ENCODE data around the gene NTHL1.

DNA sequence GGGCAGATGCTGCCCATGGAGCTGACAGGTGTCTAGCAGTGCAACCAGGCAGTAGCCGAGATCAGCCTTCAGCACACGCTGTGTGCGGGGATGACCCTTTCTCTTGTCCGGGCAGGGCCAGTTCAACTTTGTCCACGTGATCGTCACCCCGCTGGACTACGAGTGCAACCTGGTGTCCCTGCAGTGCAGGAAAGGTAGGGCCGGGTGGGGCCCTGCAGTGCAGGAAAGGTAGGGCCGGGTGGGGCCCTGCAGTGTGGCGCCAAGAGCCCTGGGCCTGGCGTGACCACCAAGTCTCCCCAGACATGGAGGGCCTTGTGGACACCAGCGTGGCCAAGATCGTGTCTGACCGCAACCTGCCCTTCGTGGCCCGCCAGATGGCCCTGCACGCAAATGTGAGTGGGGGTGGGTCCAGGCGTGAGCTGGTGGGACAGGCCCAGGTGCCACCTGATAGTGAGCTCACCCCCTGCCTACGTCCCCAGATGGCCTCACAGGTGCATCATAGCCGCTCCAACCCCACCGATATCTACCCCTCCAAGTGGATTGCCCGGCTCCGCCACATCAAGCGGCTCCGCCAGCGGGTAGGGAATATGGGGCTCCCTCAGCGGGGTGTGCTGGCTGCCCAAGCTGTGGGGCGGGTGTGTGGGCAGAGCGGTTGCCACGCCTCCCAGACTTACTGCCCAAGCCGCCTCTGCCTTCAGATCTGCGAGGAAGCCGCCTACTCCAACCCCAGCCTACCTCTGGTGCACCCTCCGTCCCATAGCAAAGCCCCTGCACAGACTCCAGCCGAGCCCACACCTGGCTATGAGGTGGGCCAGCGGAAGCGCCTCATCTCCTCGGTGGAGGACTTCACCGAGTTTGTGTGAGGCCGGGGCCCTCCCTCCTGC lies 40.4 kb upstream of the NTHL1 start:
- TF ChIP-seq TCF12 (IDR thresholded peaks at IDR 0.05; ENCODE audit: low read depth), result no peak
- TF ChIP-seq TAF1 (IDR thresholded peaks at IDR 0.05; ENCODE audit: low read depth), result no peak
- TF ChIP-seq CREB1 (IDR thresholded peaks at IDR 0.05; ENCODE audit: low read depth), result no peak
- TF ChIP-seq, protein P1, sequence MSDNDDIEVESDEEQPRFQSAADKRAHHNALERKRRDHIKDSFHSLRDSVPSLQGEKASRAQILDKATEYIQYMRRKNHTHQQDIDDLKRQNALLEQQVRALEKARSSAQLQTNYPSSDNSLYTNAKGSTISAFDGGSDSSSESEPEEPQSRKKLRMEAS (IDR thresholded peaks at IDR 0.05), result no peak
- TF ChIP-seq, protein P2, sequence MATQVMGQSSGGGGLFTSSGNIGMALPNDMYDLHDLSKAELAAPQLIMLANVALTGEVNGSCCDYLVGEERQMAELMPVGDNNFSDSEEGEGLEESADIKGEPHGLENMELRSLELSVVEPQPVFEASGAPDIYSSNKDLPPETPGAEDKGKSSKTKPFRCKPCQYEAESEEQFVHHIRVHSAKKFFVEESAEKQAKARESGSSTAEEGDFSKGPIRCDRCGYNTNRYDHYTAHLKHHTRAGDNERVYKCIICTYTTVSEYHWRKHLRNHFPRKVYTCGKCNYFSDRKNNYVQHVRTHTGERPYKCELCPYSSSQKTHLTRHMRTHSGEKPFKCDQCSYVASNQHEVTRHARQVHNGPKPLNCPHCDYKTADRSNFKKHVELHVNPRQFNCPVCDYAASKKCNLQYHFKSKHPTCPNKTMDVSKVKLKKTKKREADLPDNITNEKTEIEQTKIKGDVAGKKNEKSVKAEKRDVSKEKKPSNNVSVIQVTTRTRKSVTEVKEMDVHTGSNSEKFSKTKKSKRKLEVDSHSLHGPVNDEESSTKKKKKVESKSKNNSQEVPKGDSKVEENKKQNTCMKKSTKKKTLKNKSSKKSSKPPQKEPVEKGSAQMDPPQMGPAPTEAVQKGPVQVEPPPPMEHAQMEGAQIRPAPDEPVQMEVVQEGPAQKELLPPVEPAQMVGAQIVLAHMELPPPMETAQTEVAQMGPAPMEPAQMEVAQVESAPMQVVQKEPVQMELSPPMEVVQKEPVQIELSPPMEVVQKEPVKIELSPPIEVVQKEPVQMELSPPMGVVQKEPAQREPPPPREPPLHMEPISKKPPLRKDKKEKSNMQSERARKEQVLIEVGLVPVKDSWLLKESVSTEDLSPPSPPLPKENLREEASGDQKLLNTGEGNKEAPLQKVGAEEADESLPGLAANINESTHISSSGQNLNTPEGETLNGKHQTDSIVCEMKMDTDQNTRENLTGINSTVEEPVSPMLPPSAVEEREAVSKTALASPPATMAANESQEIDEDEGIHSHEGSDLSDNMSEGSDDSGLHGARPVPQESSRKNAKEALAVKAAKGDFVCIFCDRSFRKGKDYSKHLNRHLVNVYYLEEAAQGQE (IDR thresholded peaks at IDR 0.05; ENCODE audit: low read depth), result no peak
- no peak for TF ChIP-seq YY1 (IDR thresholded peaks at IDR 0.05; ENCODE audit: low read depth)

Data from Ishikawa (cell line).